Measurements from ENCODE around the gene ZBTB3. TPM values are rescaled to one million over a fixed set of nuclear protein-coding genes. Genes with fewer than 3 reads are reported as not detected.
A peak's percentile ranks its signal among the peaks of the same experiment; 100 is the strongest.

The ZBTB3 gene
- total RNA-seq, 2 donors from 2014 or later, result 16.9 to 33.8 TPM

DNA sequence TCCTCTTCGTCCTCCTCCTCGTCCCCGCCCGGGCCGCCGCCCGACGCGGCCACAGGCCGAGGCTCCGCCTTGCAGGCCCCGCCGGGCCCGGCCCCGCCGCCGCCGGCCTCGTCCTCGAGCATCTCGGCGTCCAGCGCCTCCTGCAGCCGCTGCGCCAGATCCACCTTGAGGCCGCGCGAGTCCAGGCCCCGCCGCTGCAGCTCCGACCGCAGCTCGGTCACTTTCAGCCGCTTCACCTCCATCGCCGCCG is 27.1 kb downstream of the ZBTB3 start:
- Mint-ChIP-seq H3K4me3 (peak overlapping the region; percentile 96), H3K27me3 (ENCODE audit: insufficient read depth) (no peaks in the 10 kb centered on the region), H3K9me3 (no peaks in the 10 kb centered on the region), H3K4me1 (peaks cover 22% of the 10 kb centered on the region), H3K36me3 (ENCODE audit: low read depth) (peaks cover 45% of the 10 kb centered on the region), H3K27ac (peak overlapping the region; percentile 99)
- no peaks in the 10 kb centered on the region for H3K4me1 ChIP-seq (ENCODE audit: control insufficient read depth, insufficient read depth, low read length)
- peaks cover 40% of the 10 kb centered on the region for H3K36me3 ChIP-seq (ENCODE audit: control insufficient read depth, insufficient read depth, low read length)
- H3K27ac ChIP-seq (ENCODE audit: low read depth, low read length), result peak overlapping the region; percentile 93
- TF ChIP-seq, protein P1, sequence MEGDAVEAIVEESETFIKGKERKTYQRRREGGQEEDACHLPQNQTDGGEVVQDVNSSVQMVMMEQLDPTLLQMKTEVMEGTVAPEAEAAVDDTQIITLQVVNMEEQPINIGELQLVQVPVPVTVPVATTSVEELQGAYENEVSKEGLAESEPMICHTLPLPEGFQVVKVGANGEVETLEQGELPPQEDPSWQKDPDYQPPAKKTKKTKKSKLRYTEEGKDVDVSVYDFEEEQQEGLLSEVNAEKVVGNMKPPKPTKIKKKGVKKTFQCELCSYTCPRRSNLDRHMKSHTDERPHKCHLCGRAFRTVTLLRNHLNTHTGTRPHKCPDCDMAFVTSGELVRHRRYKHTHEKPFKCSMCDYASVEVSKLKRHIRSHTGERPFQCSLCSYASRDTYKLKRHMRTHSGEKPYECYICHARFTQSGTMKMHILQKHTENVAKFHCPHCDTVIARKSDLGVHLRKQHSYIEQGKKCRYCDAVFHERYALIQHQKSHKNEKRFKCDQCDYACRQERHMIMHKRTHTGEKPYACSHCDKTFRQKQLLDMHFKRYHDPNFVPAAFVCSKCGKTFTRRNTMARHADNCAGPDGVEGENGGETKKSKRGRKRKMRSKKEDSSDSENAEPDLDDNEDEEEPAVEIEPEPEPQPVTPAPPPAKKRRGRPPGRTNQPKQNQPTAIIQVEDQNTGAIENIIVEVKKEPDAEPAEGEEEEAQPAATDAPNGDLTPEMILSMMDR (conservative IDR thresholded peaks at IDR 0.05), result no peak
- H3K4me3 ChIP-seq (ENCODE audit: low read length), result peak overlapping the region; percentile 97
- no peak for DNase-seq
- no peaks in the 10 kb centered on the region for H3K9me3 ChIP-seq (ENCODE audit: control insufficient read depth, low read length)
- peak overlapping the region; percentile 78 for H3K9ac ChIP-seq (ENCODE audit: extremely low read depth, low read length, poor library complexity, severe bottlenecking)
- no peaks in the 10 kb centered on the region for H3K27me3 ChIP-seq (ENCODE audit: control insufficient read depth, insufficient read depth, low read length, poor library complexity, severe bottlenecking)
- WGBS, 2 experiments (ENCODE audit: insufficient coverage in 1 of 2, insufficient read length in 1 of 2), result 0% methylated on average over 37 of the region's 37 CpGs; no CpG with 5 or more reads in 1 of the 2 experiments

DNA sequence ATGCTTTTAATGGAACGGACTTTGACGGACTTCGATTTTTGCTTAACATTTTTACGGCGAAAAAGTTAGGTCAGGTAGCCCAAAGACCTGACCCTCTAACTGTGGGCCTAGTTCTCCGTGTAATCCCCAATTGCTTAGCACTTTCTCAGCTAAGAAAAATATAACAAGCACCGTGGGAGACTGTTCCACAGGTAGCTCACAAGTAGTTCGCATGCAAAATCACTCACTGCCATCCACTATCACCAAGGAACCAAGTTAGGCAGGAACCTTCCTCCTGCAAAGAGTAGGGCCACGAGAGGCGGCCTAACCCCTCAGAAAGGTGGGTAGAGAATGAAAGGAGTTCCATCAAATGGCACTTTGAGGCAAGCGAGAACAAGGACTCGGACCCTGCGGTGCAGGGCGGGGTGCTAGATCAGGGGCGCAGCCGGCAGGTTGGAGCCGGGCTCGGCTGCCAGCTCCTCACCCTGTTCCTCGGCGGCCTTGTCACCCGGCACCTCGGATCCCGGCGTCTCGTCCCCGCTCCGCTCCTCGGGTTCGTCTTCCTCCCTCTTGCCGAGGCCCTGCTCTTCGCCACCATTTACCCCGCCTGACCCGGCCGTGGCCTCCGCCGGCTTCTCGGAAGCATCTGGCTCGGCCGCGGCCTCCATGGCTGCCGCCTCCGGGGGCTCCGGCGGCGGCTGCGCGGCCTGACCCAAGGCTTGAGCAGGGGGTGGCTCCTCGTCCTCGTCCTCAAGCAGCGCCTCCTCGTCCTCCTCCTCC is 27.6 kb downstream of the ZBTB3 start:
- Histone ChIP-seq H3K36me3 (ENCODE audit: control insufficient read depth, insufficient read depth, low read length) (peaks cover 42% of the 10 kb centered on the region), H3K4me3 (ENCODE audit: low read length) (peak overlapping the region; percentile 97), H3K27ac (ENCODE audit: low read depth, low read length) (peak overlapping the region; percentile 93), H3K4me1 (ENCODE audit: control insufficient read depth, insufficient read depth, low read length) (no peaks in the 10 kb centered on the region), H3K9ac (ENCODE audit: extremely low read depth, low read length, poor library complexity, severe bottlenecking) (peak overlapping the region; percentile 78), H3K27me3 (ENCODE audit: control insufficient read depth, insufficient read depth, low read length, poor library complexity, severe bottlenecking) (no peaks in the 10 kb centered on the region), H3K9me3 (ENCODE audit: control insufficient read depth, low read length) (no peaks in the 10 kb centered on the region)
- WGBS, 2 experiments (ENCODE audit: insufficient coverage in 1 of 2, insufficient read length in 1 of 2), result 0 to 1% methylated on average over 34 to 51 of the region's 51 CpGs
- Mint-ChIP-seq H3K4me1 (peaks cover 22% of the 10 kb centered on the region), H3K9me3 (no peaks in the 10 kb centered on the region), H3K4me3 (peak overlapping the region; percentile 96), H3K36me3 (ENCODE audit: low read depth) (peaks cover 48% of the 10 kb centered on the region), H3K27ac (peak overlapping the region; percentile 69), H3K27me3 (ENCODE audit: insufficient read depth) (no peaks in the 10 kb centered on the region)
- peak; percentile 58 for DNase-seq
- TF ChIP-seq, protein P1 (conservative IDR thresholded peaks at IDR 0.05), result no peak

DNA sequence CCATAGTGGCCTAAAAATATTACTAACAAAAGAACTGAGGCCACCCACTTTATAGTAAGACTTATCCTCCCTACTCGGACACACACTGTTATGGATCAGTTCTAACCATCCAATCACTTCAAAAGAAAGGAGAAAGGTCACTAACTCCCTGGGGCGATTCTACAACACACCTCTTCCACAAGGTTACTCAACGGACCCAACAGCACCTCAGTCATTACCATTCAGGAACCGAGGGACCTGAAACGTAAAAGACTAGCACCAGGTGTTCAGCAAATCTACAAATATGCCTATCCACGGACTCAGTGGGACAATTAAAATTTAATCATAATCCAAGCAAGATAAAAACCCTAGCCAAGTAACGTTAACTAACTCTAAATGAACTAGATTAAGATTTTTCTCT is 28.3 kb downstream of the ZBTB3 start:
- H3K27me3 ChIP-seq (ENCODE audit: control insufficient read depth, insufficient read depth, low read length, poor library complexity, severe bottlenecking), result no peaks in the 10 kb centered on the region
- peak overlapping the region; percentile 78 for H3K9ac ChIP-seq (ENCODE audit: extremely low read depth, low read length, poor library complexity, severe bottlenecking)
- H3K4me1 ChIP-seq (ENCODE audit: control insufficient read depth, insufficient read depth, low read length), result no peaks in the 10 kb centered on the region
- Mint-ChIP-seq H3K4me1 (peaks cover 22% of the 10 kb centered on the region), H3K36me3 (ENCODE audit: low read depth) (peaks cover 51% of the 10 kb centered on the region), H3K4me3 (peak overlapping the region; percentile 96), H3K27me3 (ENCODE audit: insufficient read depth) (no peaks in the 10 kb centered on the region), H3K9me3 (no peaks in the 10 kb centered on the region), H3K27ac (peak overlapping the region; percentile 69)
- peak overlapping the region; percentile 97 for H3K4me3 ChIP-seq (ENCODE audit: low read length)
- 0 to 2% methylated on average over 6 to 7 of the region's 7 CpGs for WGBS, 2 experiments (ENCODE audit: insufficient coverage in 1 of 2, insufficient read length in 1 of 2)
- DNase-seq, result no peak
- H3K9me3 ChIP-seq (ENCODE audit: control insufficient read depth, low read length), result no peaks in the 10 kb centered on the region
- TF ChIP-seq, protein P1 (conservative IDR thresholded peaks at IDR 0.05), result no peak
- peaks cover 45% of the 10 kb centered on the region for H3K36me3 ChIP-seq (ENCODE audit: control insufficient read depth, insufficient read depth, low read length)
- H3K27ac ChIP-seq (ENCODE audit: low read depth, low read length), result peak overlapping the region; percentile 93

All from endodermal cell (in vitro differentiated cells).